Smooth muscle cell (in vitro differentiated cells): ENCODE data around the gene CSTB. TPM values are rescaled to one million over a fixed set of nuclear protein-coding genes. Genes with fewer than 3 reads are reported as not detected.

Experiments
- DNase-seq: peaks from one replicate; lab custom pipeline; 2025; ENCODE audit not compliant: unreplicated experiment; lab: John Stamatoyannopoulos, UW
- H2AFZ ChIP-seq: fragments of 200-600 bp; sonication (generic); 2 replicates; pipeline ENCODE4 v1.6.0; 2016; ENCODE audit warnings: antibody characterized with exemption, low read depth, mild to moderate bottlenecking
- H3F3A ChIP-seq: fragments of 200-600 bp; sonication (generic); 2 replicates; pipeline ENCODE4 v1.6.0; 2017; ENCODE audit warnings: antibody characterized with exemption, low read depth
- H3K27ac ChIP-seq: fragments of 200-600 bp; sonication (generic); 2 replicates; pipeline ENCODE4 v1.5.1; 2016; ENCODE audit warnings: low read depth, mild to moderate bottlenecking
- H3K27me3 ChIP-seq: fragments of 200-600 bp; sonication (generic); 2 replicates; pipeline ENCODE4 v1.6.1; 2016; ENCODE audit warnings: low read depth, mild to moderate bottlenecking
- H3K36me3 ChIP-seq: fragments of 200-600 bp; sonication (generic); 2 replicates; pipeline ENCODE4 v1.5.1; 2016; ENCODE audit warnings: low read depth
- H3K4me1 ChIP-seq: fragments of 200-600 bp; sonication (generic); 2 replicates; pipeline ENCODE4 v1.5.1; 2016; ENCODE audit warnings: low read depth
- H3K4me2 ChIP-seq: fragments of 200-600 bp; sonication (generic); 2 replicates; pipeline ENCODE4 v1.6.0; 2016; ENCODE audit warnings: mild to moderate bottlenecking
- H3K4me3 ChIP-seq: fragments of 200-600 bp; sonication (generic); 2 replicates; pipeline ENCODE4 v1.5.1; 2016; ENCODE audit warnings: mild to moderate bottlenecking
- H3K79me2 ChIP-seq: fragments of 200-600 bp; sonication (generic); 2 replicates; pipeline ENCODE4 v1.6.0; 2016; ENCODE audit warnings: low read depth, mild to moderate bottlenecking
- H3K9ac ChIP-seq: fragments of 200-600 bp; sonication (generic); 2 replicates; pipeline ENCODE4 v1.6.0; 2016; ENCODE audit warnings: low read depth
- H3K9me3 ChIP-seq: fragments of 200-600 bp; sonication (generic); replicated peaks from 2 replicates; pipeline ENCODE4 v1.5.1; 2016; ENCODE audit warnings: low read depth
- H4K20me1 ChIP-seq: fragments of 200-600 bp; sonication (generic); 2 replicates; pipeline ENCODE4 v1.6.0; 2016; ENCODE audit warnings: low read depth
- WGBS: methylation state at CpG from one replicate; pipeline ENCODE4 v1.1.7; 2016; ENCODE audit warnings: low lambda C conversion rate; 5-methylcytosine and 5-hydroxymethylcytosine counted together
- polyA plus RNA-seq: library from polyadenylated mRNA; unstranded; fragments of >200 nt; fragmentation: Nextera tagmentation; extraction: Ambion mirVana; gene quantifications from 2 replicates; pipeline ENCODE4 v1.2.1, GENCODE V29; 2016
- total RNA-seq: library from RNA; depleted of rRNA; stranded (reverse); fragments of >200 nt; gene quantifications from 2 replicates; pipeline ENCODE4 v1.2.3, GENCODE V29; 2014
- TF ChIP-seq, protein P1 (sequence below): fragments of 200-600 bp; sonication (generic); IDR thresholded peaks from 2 replicates; pipeline ENCODE4 v1.5.1; 2017; ENCODE audit warnings: borderline replicate concordance, mild to moderate bottlenecking, antibody characterized with exemption; ENCODE audit not compliant: insufficient read depth, poor library complexity, severe bottlenecking

The CSTB gene
- total and polyA plus RNA-seq, 2 experiments from 2014 or later = 29.9 to 74.0 TPM

DNA sequence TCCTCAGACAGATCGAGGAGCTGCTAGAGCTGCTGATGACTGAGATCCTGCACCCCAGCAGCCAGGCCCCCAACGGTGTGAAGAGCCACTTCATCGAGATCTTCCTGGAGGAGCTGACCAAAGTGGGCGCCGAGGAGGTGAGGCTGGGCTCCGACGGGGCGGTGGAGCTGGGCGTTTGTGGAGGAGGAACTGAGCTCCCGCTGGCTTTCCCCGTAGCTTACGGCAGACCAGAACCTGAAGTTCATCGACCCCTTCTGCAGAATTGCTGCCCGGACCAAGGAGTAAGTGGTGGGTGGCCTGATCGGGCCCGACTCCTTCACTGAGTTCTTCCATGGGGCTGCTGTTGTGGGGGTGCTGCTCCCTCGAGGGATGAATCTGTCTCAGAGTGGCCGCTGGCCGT is 21.3 kb upstream of the CSTB start:
- H3K9ac ChIP-seq = no peak overlapping the region
- H3K27ac ChIP-seq = no peak overlapping the region
- WGBS = 93% methylated on average over 19 of the region's 19 CpGs
- peaks cover 8% of the 10 kb centered on the region for H4K20me1 ChIP-seq
- H3F3A ChIP-seq = no peaks in the 10 kb centered on the region
- H3K4me3 ChIP-seq = no peak overlapping the region
- no peak overlapping the region for H3K4me2 ChIP-seq
- no peaks in the 10 kb centered on the region for H3K4me1 ChIP-seq
- no peaks in the 10 kb centered on the region for H3K36me3 ChIP-seq
- H3K79me2 ChIP-seq = peaks cover 7% of the 10 kb centered on the region
- no peak overlapping the region for H2AFZ ChIP-seq
- H3K27me3 ChIP-seq = no peaks in the 10 kb centered on the region
- TF ChIP-seq, protein P1, sequence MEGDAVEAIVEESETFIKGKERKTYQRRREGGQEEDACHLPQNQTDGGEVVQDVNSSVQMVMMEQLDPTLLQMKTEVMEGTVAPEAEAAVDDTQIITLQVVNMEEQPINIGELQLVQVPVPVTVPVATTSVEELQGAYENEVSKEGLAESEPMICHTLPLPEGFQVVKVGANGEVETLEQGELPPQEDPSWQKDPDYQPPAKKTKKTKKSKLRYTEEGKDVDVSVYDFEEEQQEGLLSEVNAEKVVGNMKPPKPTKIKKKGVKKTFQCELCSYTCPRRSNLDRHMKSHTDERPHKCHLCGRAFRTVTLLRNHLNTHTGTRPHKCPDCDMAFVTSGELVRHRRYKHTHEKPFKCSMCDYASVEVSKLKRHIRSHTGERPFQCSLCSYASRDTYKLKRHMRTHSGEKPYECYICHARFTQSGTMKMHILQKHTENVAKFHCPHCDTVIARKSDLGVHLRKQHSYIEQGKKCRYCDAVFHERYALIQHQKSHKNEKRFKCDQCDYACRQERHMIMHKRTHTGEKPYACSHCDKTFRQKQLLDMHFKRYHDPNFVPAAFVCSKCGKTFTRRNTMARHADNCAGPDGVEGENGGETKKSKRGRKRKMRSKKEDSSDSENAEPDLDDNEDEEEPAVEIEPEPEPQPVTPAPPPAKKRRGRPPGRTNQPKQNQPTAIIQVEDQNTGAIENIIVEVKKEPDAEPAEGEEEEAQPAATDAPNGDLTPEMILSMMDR = no peak
- DNase-seq = no peak
- no peaks in the 10 kb centered on the region for H3K9me3 ChIP-seq

DNA sequence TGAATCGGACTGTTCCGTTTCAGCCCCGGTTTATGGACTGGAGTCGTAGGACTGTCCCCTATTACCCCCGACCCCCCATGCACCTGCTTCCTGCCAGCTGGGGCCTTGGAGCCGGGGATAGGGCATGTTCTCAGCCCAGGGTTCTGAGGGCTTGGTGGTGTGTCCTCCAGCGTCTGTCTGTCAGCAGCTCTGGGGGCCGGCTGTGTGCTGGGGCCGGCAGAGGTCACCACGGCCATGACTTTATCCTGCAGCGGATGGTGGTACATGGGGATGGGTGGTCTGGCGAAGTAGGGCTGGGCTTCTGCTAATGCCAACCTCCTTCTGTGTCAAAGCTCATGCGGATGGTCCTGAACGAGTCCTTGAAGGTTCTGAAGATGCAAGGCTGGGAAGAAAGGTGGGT is 18.7 kb upstream of the CSTB start:
- H3K4me1 ChIP-seq = peaks cover 10% of the 10 kb centered on the region
- no peak overlapping the region for H3K4me2 ChIP-seq
- DNase-seq = no peak
- H3K36me3 ChIP-seq = no peaks in the 10 kb centered on the region
- no peak overlapping the region for H3K27ac ChIP-seq
- 94% methylated on average over 14 of the region's 14 CpGs for WGBS
- H3K79me2 ChIP-seq = peaks cover 32% of the 10 kb centered on the region
- TF ChIP-seq, protein P1 = no peak
- H3K9ac ChIP-seq = no peak overlapping the region
- H2AFZ ChIP-seq = no peak overlapping the region
- H3K27me3 ChIP-seq = no peaks in the 10 kb centered on the region
- no peak overlapping the region for H3K4me3 ChIP-seq
- H4K20me1 ChIP-seq = peaks cover 8% of the 10 kb centered on the region
- H3K9me3 ChIP-seq = no peaks in the 10 kb centered on the region
- H3F3A ChIP-seq = no peaks in the 10 kb centered on the region

DNA sequence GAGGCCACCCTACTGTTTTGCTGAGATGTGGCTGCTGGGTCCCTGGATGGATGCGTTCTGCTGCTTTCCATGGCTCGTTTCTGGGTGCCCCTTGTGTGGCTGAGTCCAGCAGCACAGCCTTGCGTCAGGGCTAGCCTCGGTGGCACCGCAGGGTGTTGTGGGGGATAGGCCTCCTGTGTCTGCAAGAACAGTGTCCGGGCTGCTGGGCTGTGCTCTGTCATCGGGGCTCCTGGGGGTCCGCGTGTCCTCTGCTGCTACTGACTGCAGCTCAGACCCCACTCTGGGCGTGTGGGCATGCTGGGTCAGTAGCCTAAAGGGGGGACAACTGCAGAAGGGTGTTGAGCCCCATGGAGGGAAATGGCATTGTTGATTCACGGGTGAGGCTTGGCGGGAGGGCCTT is 18.2 kb upstream of the CSTB start:
- H3K9me3 ChIP-seq = no peaks in the 10 kb centered on the region
- no peak for DNase-seq
- H3K36me3 ChIP-seq = no peaks in the 10 kb centered on the region
- no peak overlapping the region for H2AFZ ChIP-seq
- peaks cover 10% of the 10 kb centered on the region for H3K4me1 ChIP-seq
- H4K20me1 ChIP-seq = peaks cover 8% of the 10 kb centered on the region
- no peaks in the 10 kb centered on the region for H3F3A ChIP-seq
- H3K4me2 ChIP-seq = no peak overlapping the region
- peaks cover 36% of the 10 kb centered on the region for H3K79me2 ChIP-seq
- no peak overlapping the region for H3K9ac ChIP-seq
- no peaks in the 10 kb centered on the region for H3K27me3 ChIP-seq
- TF ChIP-seq, protein P1 = no peak
- WGBS = 92% methylated on average over 12 of the region's 12 CpGs
- no peak overlapping the region for H3K4me3 ChIP-seq
- no peak overlapping the region for H3K27ac ChIP-seq

DNA sequence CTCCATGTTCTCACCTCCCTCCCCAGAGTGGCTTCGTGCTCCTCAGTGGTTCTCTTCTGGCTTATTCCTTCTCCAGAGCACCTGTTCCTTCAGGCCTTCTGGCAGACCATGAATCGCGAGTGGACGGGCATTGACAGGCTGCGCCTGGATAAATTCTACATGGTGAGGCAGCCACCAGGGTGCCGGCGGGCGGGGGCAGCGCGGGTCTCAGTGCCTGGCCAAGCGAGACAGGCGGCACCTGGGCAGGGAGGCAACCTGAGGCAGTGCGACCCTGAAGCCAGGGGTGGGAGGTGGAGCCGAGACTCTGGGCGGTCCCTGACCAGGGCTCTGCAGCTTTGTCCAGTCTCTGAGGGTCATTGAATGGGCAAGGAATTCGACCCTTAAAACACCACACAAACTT is 17.1 kb upstream of the CSTB start:
- TF ChIP-seq, protein P1 = no peak
- H4K20me1 ChIP-seq = peaks cover 8% of the 10 kb centered on the region
- peaks cover 10% of the 10 kb centered on the region for H3K4me1 ChIP-seq
- H3K79me2 ChIP-seq = peaks cover 36% of the 10 kb centered on the region
- H3K9ac ChIP-seq = no peak overlapping the region
- H2AFZ ChIP-seq = no peak overlapping the region
- DNase-seq = no peak
- WGBS = 98% methylated on average over 16 of the region's 16 CpGs
- H3K27me3 ChIP-seq = no peaks in the 10 kb centered on the region
- H3K4me2 ChIP-seq = no peak overlapping the region
- no peaks in the 10 kb centered on the region for H3F3A ChIP-seq
- no peak overlapping the region for H3K27ac ChIP-seq
- H3K9me3 ChIP-seq = no peaks in the 10 kb centered on the region
- no peaks in the 10 kb centered on the region for H3K36me3 ChIP-seq
- no peak overlapping the region for H3K4me3 ChIP-seq
